ENCODE measurements around the gene RNF112. TPM values are rescaled to one million over a fixed set of nuclear protein-coding genes. Genes with fewer than 3 reads are reported as not detected.

RNF112 gene
- polyA plus RNA-seq, 4 donors = 1.1 to 5.6 (median 2.2) TPM

DNA sequence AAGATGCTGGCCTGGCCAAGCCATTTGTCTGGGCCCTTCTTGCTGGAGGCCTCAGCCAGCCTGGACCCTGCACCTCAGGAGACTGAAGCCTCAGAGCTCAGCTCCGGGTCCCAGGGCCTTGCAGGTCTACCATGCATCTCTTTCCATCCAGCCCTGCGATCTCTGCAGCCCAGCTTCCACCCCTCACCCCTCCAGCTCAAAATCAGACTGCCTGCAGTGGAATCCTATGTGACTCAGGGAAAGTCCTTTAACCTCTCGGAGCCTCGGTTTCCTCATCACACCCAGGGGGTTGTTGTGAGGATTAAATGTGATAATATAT lies 45.6 kb upstream of the RNF112 start:
- no peak for DNase-seq

DNA sequence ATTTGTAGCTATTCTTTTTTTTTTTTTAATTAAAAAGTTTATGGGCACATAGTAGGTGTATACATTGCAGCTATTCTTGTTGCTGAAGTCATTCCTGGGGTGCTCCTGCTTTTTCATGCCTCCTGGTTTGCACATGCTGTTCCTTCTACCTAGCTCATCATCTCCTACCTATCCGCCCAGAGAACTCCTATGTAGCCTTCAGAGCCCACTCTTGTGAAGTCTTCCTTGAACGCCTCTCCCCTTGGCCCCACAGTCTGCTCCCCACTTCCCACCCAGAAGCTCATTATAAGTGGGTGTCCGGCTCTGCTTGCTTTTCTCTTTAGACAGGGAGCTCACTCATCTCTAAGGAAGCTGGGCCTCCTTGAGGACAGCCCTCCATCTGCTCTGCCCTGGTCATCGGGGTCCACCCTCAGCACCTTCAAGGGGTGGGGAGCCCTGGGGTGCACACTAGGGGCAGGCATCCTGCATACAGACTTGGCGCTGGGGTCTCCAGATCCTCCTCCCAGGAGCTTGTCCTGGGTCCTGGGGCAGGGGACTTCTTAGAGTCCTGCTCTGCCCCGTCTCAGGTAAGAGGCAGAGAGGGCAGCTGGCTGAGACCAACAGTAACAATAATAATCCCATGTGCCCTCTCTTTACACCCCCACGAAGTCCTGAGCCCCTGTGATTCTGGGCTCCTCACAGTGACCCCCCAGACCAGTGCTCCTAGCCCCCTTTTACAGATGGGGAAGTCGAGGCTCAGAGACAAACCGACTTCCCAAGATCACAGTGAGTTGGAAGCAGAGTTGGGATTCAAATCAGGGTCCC lies 45.0 kb upstream of the RNF112 start:
- H3K36me3 ChIP-seq (ENCODE audit: control insufficient read depth in 3 of 3, insufficient read depth in 2 of 3, low read depth in 1 of 3, low read length in 3 of 3) = no peaks in the 10 kb centered on the region
- 87 to 88% (median 87%) methylated on average over 9 of the region's 9 CpGs for WGBS, 3 donors
- no peak overlapping the region for H3K27ac ChIP-seq (ENCODE audit: low read depth in 1 of 3, low read length in 2 of 3)
- FAIRE-seq (no peak), DNase-seq (no peak)
- no peaks in the 10 kb centered on the region for H3K27me3 ChIP-seq (ENCODE audit: control insufficient read depth in 3 of 3, insufficient read depth in 3 of 3, low read length in 3 of 3)
- H3K4me1 ChIP-seq (ENCODE audit: control insufficient read depth in 3 of 3, insufficient read depth in 2 of 3, low read depth in 1 of 3, low read length in 2 of 3) = peaks cover 0 to 5% (median 0%) of the 10 kb centered on the region in 3 donors
- peaks cover 0 to 6% of the 10 kb centered on the region in 2 donors for H3K9me3 ChIP-seq (ENCODE audit: control insufficient read depth in 2 of 2, insufficient read depth in 1 of 2, low read depth in 1 of 2, low read length in 1 of 2)
- no peak overlapping the region for H3K4me3 ChIP-seq (ENCODE audit: low read depth in 1 of 3, low read length in 3 of 3)

More for the DNA sequence above, 45.6 kb upstream of the RNF112 start:
- peaks cover 0 to 5% (median 0%) of the 10 kb centered on the region in 3 donors for H3K4me1 ChIP-seq (ENCODE audit: control insufficient read depth in 3 of 3, insufficient read depth in 2 of 3, low read depth in 1 of 3, low read length in 2 of 3)
- H3K27me3 ChIP-seq (ENCODE audit: control insufficient read depth in 3 of 3, insufficient read depth in 3 of 3, low read length in 3 of 3) = no peaks in the 10 kb centered on the region
- 85 to 93% (median 88%) methylated on average over 4 of the region's 4 CpGs for WGBS, 3 donors
- no peak for FAIRE-seq
- H3K9me3 ChIP-seq (ENCODE audit: control insufficient read depth in 2 of 2, insufficient read depth in 1 of 2, low read depth in 1 of 2, low read length in 1 of 2) = peaks cover 0 to 6% of the 10 kb centered on the region in 2 donors
- H3K36me3 ChIP-seq (ENCODE audit: control insufficient read depth in 3 of 3, insufficient read depth in 2 of 3, low read depth in 1 of 3, low read length in 3 of 3) = no peaks in the 10 kb centered on the region
- H3K27ac ChIP-seq (ENCODE audit: low read depth in 1 of 3, low read length in 2 of 3) = no peak overlapping the region
- no peak overlapping the region for H3K4me3 ChIP-seq (ENCODE audit: low read depth in 1 of 3, low read length in 3 of 3)

DNA sequence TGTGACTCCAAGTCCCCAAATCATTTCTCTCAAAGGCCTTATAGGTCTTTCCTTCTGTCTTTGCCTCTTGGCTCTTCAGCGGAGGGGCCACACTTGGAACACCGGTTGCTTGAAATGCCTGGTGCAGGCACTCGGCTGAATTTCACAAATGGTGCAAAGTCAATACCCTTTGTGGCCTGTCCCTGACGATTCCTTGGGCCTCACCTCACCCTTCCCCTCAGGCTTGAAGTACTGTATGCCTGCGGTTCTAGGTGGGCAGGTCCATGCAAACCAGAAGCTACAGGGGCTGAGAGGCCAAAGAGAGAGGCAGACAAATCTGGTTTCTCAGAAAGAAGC lies 44.4 kb upstream of the RNF112 start:
- WGBS, 3 donors = 81 to 90% (median 87%) methylated on average over 5 of the region's 5 CpGs
- Histone ChIP-seq H3K27ac (ENCODE audit: low read depth in 1 of 3, low read length in 2 of 3) (no peak overlapping the region), H3K4me3 (ENCODE audit: low read depth in 1 of 3, low read length in 3 of 3) (no peak overlapping the region), H3K4me1 (ENCODE audit: control insufficient read depth in 3 of 3, insufficient read depth in 2 of 3, low read depth in 1 of 3, low read length in 2 of 3) (peaks cover 0 to 5% (median 0%) of the 10 kb centered on the region in 3 donors), H3K27me3 (ENCODE audit: control insufficient read depth in 3 of 3, insufficient read depth in 3 of 3, low read length in 3 of 3) (no peaks in the 10 kb centered on the region), H3K9me3 (ENCODE audit: control insufficient read depth in 2 of 2, insufficient read depth in 1 of 2, low read depth in 1 of 2, low read length in 1 of 2) (peaks cover 0 to 6% of the 10 kb centered on the region in 2 donors), H3K36me3 (ENCODE audit: control insufficient read depth in 3 of 3, insufficient read depth in 2 of 3, low read depth in 1 of 3, low read length in 3 of 3) (no peaks in the 10 kb centered on the region)
- FAIRE-seq (no peak), DNase-seq (no peak)

DNA sequence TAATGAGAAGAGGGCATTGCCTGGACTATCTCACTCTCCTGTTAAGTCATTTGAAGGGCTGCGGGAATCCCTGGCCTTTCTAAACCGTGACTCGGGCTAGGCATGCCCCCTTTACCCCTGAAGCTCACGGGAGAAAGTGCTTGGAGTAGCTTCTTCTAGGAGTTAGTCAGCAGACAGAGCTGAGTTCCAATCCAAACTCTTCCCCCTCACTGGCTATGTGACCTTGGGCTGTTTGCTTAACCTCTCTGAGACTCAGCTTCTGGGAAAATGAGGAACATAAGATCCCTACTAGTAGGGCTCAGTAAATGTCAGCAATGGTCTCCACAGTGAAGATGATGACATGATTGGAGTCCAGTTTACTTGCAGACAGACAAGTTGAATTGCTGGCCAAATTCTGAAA lies 42.8 kb upstream of the RNF112 start:
- no peak overlapping the region for H3K4me3 ChIP-seq (ENCODE audit: low read depth in 1 of 3, low read length in 3 of 3)
- FAIRE-seq (no peak), DNase-seq (no peak)
- 78 to 95% (median 92%) methylated on average over 4 of the region's 4 CpGs for WGBS, 3 donors
- H3K27me3 ChIP-seq (ENCODE audit: control insufficient read depth in 3 of 3, insufficient read depth in 3 of 3, low read length in 3 of 3) = no peaks in the 10 kb centered on the region
- peaks cover 0 to 2% (median 0%) of the 10 kb centered on the region in 3 donors for H3K4me1 ChIP-seq (ENCODE audit: control insufficient read depth in 3 of 3, insufficient read depth in 2 of 3, low read depth in 1 of 3, low read length in 2 of 3)
- no peak overlapping the region for H3K27ac ChIP-seq (ENCODE audit: low read depth in 1 of 3, low read length in 2 of 3)
- peaks cover 0 to 6% of the 10 kb centered on the region in 2 donors for H3K9me3 ChIP-seq (ENCODE audit: control insufficient read depth in 2 of 2, insufficient read depth in 1 of 2, low read depth in 1 of 2, low read length in 1 of 2)
- no peaks in the 10 kb centered on the region for H3K36me3 ChIP-seq (ENCODE audit: control insufficient read depth in 3 of 3, insufficient read depth in 2 of 3, low read depth in 1 of 3, low read length in 3 of 3)

DNA sequence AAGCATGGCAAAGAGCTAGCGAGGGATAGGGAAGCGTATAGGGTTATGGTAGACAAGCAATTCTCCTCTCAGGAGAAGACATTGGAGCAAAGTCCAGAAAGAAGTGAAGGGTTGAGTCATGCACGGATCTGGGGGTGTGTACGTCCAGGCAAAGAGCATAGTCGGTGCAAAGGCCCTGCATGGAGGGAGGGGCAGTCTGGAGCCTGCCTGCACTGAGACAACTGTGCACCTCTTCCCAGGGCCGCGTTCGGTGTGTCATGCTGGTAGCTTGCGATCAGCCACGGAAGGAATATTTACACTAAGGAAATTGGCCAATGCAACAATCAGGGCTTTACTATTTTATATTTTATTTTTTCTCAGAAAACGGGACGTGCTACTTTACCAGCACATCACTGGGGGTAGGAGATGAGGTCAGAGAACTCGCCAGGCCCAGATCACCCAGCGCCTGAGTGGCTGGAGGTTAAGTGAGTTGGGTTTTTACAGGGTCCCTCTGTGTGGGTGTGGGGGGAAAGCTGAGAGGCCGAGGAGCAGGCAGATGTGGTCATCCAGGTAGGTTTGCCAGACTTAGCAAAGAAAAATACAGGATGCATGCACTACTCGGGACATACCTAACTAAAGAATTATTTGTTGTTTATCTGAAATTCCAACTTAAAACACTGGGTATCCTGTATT lies 41.8 kb upstream of the RNF112 start:
- peak overlapping the region in 1 of 3 donors; percentile 27 for H3K27ac ChIP-seq (ENCODE audit: low read depth in 1 of 3, low read length in 2 of 3)
- no peaks in the 10 kb centered on the region for H3K27me3 ChIP-seq (ENCODE audit: control insufficient read depth in 3 of 3, insufficient read depth in 3 of 3, low read length in 3 of 3)
- 71 to 82% (median 74%) methylated on average over 16 of the region's 16 CpGs for WGBS, 3 donors
- no peaks in the 10 kb centered on the region for H3K4me1 ChIP-seq (ENCODE audit: control insufficient read depth in 3 of 3, insufficient read depth in 2 of 3, low read depth in 1 of 3, low read length in 2 of 3)
- peak in 1 of 2 donors; percentile 93 for DNase-seq
- H3K4me3 ChIP-seq (ENCODE audit: low read depth in 1 of 3, low read length in 3 of 3) = no peak overlapping the region
- no peaks in the 10 kb centered on the region for H3K36me3 ChIP-seq (ENCODE audit: control insufficient read depth in 3 of 3, insufficient read depth in 2 of 3, low read depth in 1 of 3, low read length in 3 of 3)
- peaks cover 0 to 6% of the 10 kb centered on the region in 2 donors for H3K9me3 ChIP-seq (ENCODE audit: control insufficient read depth in 2 of 2, insufficient read depth in 1 of 2, low read depth in 1 of 2, low read length in 1 of 2)
- no peak for FAIRE-seq

DNA sequence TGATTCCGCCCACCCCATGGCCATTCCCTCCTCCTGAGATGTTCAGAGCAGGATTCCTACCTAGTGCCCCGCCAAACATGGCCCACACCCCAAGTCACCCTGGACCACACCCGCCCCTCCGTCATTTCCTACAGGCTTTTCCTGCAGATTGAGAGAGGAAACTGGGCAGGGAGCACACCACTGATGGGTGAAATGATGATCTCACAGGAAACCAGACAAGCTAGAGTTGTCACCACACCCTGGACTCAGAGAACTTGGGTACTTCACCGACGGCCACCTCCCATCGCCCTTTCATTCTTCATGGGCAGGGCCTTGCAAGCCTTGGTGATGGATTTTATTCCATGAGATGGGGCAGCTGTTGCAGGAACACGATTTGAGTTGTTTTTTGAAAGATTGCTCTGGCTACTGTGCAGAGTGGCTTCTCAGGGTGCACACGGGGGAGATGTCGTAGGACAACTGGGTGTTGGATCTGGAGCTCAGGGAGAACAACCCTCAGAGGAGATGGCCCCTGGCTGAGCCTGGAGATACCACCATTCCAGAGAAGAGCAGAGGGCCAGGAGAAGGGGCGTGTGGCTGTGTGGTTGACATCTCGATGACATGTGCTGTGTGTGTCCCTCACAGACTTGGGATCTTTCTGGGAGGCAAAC lies 41.1 kb upstream of the RNF112 start:
- H3K4me3 ChIP-seq (ENCODE audit: low read depth in 1 of 3, low read length in 3 of 3) = no peak overlapping the region
- DNase-seq = no peak
- FAIRE-seq = no peak
- WGBS, 3 donors = 66 to 85% (median 75%) methylated on average over 12 of the region's 12 CpGs
- H3K36me3 ChIP-seq (ENCODE audit: control insufficient read depth in 3 of 3, insufficient read depth in 2 of 3, low read depth in 1 of 3, low read length in 3 of 3) = no peaks in the 10 kb centered on the region
- H3K27ac ChIP-seq (ENCODE audit: low read depth in 1 of 3, low read length in 2 of 3) = peak overlapping the region in 1 of 3 donors; percentile 30
- peaks cover 0 to 6% of the 10 kb centered on the region in 2 donors for H3K9me3 ChIP-seq (ENCODE audit: control insufficient read depth in 2 of 2, insufficient read depth in 1 of 2, low read depth in 1 of 2, low read length in 1 of 2)
- no peaks in the 10 kb centered on the region for H3K4me1 ChIP-seq (ENCODE audit: control insufficient read depth in 3 of 3, insufficient read depth in 2 of 3, low read depth in 1 of 3, low read length in 2 of 3)
- no peaks in the 10 kb centered on the region for H3K27me3 ChIP-seq (ENCODE audit: control insufficient read depth in 3 of 3, insufficient read depth in 3 of 3, low read length in 3 of 3)

DNA sequence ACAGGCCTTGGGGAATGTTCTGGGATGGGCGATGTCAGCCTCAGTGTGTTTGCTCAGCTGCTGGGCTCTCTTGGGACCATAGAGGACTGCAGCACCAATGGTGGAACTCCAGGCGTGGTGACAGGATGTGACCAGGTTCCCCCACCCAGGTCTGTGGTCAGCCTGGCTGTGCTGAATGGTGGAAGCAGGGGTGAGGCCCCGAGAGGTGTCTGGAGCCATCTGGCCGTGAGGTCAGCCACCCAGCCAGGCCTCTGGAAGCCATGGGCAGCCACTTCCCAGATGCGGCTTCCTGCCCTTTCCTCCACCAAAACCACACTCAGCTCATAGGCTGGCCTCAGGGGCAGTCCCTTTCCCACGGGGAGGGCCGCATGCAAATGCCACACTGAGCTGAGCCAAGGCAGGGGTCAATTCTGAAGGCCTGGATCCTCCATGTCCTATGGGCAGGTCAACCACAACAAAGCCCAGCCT lies 40.5 kb upstream of the RNF112 start:
- WGBS, 3 donors = 64 to 78% (median 75%) methylated on average over 7 of the region's 7 CpGs

DNA sequence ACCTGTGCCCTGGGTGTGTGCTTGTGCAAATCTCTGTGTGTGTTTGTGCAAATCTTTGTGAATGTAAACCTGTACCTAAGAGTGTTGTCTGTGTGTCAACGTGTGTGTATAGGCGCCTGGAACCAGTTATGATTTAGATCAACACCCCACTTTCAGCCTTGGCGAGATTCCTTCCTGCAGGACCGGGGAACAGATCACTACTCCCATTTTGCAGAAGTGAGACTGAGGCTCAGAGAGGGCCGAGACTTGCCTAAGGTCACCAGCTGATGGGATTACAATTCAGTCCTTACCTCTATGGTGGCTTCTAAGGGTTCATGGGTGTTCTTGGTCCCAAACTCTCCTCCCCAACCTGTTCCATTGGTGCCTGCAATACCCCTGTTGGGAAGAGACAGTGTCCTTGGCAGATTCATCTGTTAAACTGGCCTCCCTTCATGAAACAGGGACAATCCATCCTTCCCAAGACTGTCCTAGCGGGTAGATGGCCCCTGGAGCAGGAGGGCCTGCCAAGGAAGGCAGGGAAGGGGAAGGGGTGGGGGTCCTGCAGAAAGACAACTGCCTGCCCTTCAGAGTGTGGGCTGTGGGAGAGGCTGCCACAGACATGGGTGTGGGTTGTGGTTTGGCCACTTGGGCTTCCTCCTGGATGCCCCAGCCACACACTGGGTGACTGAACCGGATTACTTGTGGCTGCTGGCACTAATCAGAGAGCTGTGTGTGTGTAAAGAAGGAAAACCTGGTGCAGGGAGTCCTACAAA lies 39.6 kb upstream of the RNF112 start:
- Histone ChIP-seq H3K9me3 (ENCODE audit: control insufficient read depth in 2 of 2, insufficient read depth in 1 of 2, low read depth in 1 of 2, low read length in 1 of 2) (peaks cover 0 to 6% of the 10 kb centered on the region in 2 donors), H3K27me3 (ENCODE audit: control insufficient read depth in 3 of 3, insufficient read depth in 3 of 3, low read length in 3 of 3) (no peaks in the 10 kb centered on the region), H3K4me1 (ENCODE audit: control insufficient read depth in 3 of 3, insufficient read depth in 2 of 3, low read depth in 1 of 3, low read length in 2 of 3) (no peaks in the 10 kb centered on the region), H3K4me3 (ENCODE audit: low read depth in 1 of 3, low read length in 3 of 3) (no peak overlapping the region), H3K36me3 (ENCODE audit: control insufficient read depth in 3 of 3, insufficient read depth in 2 of 3, low read depth in 1 of 3, low read length in 3 of 3) (no peaks in the 10 kb centered on the region), H3K27ac (ENCODE audit: low read depth in 1 of 3, low read length in 2 of 3) (no peak overlapping the region)
- 77 to 84% (median 84%) methylated on average over 7 of the region's 7 CpGs for WGBS, 3 donors
- no peak for FAIRE-seq
- no peak for DNase-seq

More for the DNA sequence above, 40.5 kb upstream of the RNF112 start:
- DNase-seq = no peak
- Histone ChIP-seq H3K4me3 (ENCODE audit: low read depth in 1 of 3, low read length in 3 of 3) (no peak overlapping the region), H3K27me3 (ENCODE audit: control insufficient read depth in 3 of 3, insufficient read depth in 3 of 3, low read length in 3 of 3) (no peaks in the 10 kb centered on the region), H3K4me1 (ENCODE audit: control insufficient read depth in 3 of 3, insufficient read depth in 2 of 3, low read depth in 1 of 3, low read length in 2 of 3) (no peaks in the 10 kb centered on the region), H3K9me3 (ENCODE audit: control insufficient read depth in 2 of 2, insufficient read depth in 1 of 2, low read depth in 1 of 2, low read length in 1 of 2) (peaks cover 0 to 6% of the 10 kb centered on the region in 2 donors), H3K27ac (ENCODE audit: low read depth in 1 of 3, low read length in 2 of 3) (peak overlapping the region in 1 of 3 donors; percentile 30), H3K36me3 (ENCODE audit: control insufficient read depth in 3 of 3, insufficient read depth in 2 of 3, low read depth in 1 of 3, low read length in 3 of 3) (no peaks in the 10 kb centered on the region)
- no peak for FAIRE-seq

Data from small intestine (tissue), 7 donors.